Stimulated activated CD8-positive, alpha-beta memory T cell treated with anti-CD3 and anti-CD28 coated beads, Interleukin-2, amount 100 ng/mL, for 48 hours (primary cell): ENCODE measurements around the gene TRIOBP.

Experiments
- DNase-seq, 2 donors: peaks; one replicate each; pipeline ENCODE4 v3.0.0-alpha.2; 2020; ENCODE audit warnings: low read depth in 2 of 2

The TRIOBP gene

GRCh38 chr22:37664249-37665101 lies 32.4 kb upstream of the TRIOBP start:
- DNase-seq, result no peak

DNA sequence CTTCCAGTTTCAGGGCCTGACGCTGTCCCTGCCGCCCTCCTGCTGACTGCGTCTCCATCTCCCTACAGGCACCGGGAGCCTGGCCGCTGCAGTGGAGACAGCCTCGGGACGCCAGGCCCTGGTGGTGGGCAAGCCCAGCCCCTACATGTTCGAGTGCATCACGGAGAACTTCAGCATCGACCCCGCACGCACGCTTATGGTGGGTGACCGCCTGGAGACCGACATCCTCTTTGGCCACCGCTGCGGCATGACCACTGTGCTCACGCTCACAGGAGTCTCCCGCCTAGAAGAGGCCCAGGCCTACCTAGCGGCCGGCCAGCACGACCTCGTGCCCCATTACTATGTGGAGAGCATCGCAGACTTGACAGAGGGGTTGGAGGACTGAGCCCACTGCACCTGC lies 31.4 kb upstream of the TRIOBP start:
- DNase-seq, result no peak

DNA sequence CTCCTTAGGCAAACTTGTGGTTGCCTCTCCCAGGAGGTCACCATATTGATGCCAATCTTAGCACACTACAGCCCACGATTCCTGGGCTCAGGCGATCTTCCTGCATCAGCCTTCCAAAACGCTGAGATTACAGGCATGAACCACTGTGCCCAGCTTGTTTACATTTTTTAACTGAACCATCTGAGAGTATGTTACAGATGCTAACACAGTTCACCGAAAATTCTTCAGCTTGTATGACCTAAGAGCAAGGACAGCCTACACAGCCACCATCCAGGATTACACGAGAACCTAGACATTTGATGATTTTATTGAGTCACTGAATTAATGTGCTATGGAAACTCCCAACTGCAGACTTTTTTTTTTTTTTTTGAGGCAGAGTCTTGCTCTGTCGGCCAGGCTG lies 27.3 kb upstream of the TRIOBP start:
- no peak for DNase-seq

DNA sequence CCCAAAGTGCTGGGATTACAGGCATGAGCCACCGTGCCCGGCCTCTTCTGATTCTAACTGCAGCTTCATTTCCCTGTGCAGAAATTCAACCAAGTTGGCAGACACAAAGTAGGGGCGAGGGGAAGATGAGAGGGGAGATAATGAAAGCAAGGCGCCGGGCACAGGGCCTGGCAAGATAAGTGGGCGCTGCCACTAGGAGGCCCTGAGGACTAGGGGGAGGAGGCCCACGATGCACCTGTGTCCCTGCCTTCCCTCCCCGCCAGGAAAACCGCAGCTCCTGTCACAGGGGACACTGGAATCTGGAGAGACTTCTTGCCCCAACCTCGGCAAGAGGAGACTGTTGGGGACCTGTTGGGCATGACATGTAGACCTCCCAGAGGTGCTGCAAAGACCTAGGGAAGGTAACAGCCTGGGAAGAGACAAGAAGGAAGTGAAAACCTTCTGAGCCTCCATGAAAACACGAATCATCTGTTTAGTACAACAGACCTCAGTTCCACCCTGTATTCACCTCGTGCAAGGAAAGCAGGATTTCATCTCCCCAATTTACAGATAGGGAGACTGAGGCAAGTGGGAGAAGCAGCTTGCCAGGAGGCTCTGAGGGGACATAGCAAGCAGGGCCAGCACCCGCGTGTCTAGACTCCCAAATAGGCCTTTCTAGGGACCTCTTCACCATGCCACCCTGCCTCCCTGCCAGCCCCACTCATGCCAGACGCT lies 24.5 kb upstream of the TRIOBP start:
- no peak for DNase-seq

DNA sequence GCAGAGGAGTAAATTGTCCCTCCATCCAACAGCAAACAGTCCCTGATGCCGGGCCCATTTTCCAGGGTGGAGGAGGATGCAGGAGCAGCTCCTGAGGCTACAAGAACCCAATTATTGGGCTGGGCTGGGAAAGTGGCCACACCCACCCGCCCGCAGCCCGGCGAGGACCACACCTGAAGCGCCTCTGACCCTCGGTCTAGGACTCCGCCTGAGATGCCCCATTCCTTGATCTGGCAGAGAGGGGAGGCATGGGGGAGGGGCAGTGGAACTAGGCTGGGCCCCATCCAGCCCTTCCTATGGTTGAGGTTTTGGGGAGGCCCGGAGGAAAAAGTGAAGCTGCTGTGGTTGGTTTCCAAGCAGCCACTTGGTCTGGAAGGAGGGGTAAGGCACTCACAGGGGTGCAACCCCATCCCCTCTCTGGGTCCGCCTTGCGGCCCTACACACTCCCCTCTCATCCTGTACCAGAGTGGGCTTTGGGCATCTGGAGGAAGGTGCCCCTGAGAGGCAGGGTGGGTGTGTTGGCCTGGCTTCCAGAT lies 23.9 kb upstream of the TRIOBP start:
- DNase-seq, result no peak

GRCh38 chr22:37674248-37674647 lies 22.6 kb upstream of the TRIOBP start:
- DNase-seq, result no peak

DNA sequence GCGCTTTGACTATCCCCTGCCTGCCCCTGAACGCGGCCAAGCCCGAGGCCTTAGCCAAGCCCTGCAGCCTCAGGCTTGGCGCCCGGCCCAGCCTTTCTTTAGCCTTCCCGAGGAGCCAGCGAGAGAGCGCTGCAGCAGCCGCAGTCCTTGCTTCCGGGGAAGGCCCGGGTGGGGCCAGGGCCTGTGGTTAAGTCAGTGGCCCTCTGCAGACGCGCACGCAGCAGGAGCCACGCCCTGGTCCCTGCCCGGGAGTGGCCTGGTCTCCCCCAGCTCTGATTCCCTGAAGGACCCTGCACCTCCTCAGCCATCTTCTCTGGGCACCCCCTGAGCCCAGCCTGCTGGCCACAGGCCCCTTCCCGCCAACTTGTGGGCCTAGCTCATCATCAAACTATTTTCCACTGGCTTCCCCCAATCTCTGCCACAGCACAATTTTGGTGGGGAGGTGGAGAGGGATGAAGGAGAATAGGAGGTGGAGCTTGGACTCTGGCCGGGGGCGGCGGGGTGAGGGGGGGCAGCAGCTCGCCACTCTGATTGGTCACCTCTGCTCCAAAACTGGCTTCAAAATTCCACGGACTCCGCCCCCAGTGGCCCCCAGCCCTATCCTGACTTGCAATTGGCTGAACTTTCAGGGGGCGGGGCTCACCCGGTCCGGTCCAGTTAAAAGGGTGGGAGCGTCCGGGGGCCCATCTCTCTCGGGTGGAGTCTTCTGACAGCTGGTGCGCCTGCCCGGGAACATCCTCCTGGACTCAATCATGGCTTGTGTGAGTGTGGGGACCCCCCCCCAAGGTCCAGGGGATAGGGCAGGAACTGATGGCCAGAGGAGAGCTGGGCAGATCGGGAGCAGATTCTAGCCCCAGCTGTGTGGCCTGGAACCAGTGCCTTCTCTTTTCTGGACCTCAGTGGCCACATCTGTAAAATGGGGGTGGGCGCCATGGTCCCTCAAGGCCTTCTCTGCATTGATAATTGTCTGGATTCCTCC lies 21.6 kb upstream of the TRIOBP start, which contains the start of gene LGALS1:
TSS of gene LGALS1 (plus strand) at position 686 of the 979 bp plus-strand sequence. CDS start at position 753, 67 bp downstream.
- DNase-seq, result peak; percentile 71 to 74

- DNase-seq, result no peak
Measured at GRCh38 chr22:37675930-37676735, 20.7 kb upstream of the TRIOBP start.

DNA sequence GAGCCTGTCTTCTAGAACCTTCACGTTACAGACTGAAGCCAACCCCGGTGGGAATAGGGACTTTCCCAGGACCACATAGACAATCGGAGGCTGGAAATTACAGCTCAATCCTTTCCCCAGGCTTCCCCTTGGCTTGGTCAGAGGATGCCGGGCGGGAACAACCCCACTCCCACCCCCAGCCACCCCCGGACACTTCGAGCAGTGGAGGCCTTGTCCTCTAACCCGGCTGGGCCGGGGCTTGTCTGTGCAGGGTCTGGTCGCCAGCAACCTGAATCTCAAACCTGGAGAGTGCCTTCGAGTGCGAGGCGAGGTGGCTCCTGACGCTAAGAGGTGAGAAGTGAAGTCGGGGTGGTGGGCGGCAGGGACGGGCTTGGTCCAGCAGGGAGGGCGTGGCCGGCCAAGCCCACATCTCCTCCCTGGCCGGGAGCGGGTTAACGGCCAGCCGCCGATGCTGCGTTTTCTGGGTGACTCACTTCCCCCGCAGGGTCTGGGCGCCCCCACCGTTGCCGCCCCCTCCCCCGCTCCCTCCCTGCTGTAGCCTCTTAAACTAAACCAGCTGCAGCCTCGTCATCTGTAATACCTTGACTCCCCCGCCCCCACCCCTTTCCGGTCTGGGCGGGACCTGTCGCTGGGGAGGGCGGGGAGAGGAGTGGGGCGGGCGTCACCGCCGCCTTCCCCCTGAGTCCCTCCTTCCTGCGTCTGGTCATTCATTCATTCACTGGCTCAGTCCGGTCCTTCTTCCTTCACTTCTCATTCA lies 19.9 kb upstream of the TRIOBP start:
- DNase-seq, result peak; percentile 89 to 93

DNA sequence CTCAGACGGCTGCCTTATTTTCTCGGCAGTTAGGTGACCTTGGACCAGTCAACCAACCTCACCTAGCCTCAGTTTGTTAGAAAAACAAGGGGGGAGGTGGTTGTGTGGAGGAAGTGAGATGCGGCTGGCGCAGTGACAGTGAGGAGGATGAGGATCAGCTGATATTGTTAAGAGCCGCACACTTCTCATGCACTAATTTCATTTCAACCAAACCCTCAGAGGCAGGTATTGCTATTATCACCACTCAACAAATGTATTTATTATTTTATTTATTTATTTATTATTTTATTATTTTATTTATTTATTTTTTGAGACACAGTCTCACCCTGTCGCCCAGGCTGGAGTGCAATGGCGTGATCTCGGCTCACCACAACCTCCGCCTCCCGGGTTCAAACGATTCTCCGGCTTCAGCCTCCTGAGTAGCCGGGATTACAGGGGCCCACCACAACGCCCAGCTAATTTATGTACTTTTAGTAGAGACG lies 19.3 kb upstream of the TRIOBP start:
- DNase-seq, result no peak

- no peak for DNase-seq
Measured at GRCh38 chr22:37678372-37678771, 18.5 kb upstream of the TRIOBP start.

GRCh38 chr22:37679670-37680069 lies 17.2 kb upstream of the TRIOBP start:
- DNase-seq, result no peak

DNA sequence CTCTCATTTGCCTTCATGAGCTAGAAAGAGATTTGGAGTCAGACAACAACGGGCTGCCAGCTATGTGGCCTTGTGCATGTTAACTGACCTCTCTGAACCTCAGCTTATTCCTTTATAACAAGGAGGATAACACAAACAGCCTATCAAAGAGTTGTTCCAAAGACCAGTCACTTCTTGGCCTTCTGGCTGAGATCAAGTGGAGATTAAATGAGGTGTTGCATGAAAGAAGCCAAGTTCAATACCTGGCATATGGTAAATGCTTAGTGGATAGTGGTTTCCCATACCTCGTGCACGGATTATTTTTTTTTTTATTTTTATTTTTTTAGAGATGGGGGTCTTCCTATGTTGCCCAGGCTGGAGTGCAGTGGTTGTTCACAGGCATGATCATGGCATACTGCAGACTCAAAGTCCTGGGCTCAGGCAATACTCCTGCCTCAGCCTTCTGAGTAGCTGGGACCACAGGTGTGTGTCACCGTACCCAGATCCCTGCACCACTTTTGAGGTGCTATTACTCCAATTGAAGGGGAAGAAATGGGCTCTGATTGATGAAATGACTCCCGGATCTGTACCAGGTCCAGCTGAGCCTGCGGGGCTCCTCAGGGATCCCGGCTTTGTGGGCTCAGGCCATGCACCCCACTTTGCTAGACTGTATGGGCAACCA lies 16.5 kb upstream of the TRIOBP start:
- DNase-seq, result no peak

DNA sequence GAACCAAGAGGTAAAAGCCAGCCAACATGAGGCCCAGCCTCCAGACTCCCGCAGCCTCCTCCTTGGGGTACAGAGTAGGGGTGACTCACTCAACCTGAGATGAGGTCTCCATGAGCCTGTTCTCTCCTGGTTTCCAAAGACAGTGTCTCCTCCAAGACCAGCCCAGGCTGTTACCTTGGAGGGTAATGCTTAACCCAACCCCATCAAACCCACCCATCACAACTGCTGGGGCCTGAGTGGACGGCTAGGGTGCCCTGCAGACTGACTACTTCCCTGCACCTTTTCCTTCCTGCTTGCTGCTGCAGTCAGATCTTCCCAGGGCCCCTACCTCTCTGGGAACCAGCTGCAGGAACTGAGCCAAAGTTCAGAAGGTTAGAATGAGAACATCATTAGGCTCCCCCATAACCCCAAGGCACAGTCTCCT lies 15.8 kb upstream of the TRIOBP start:
- no peak for DNase-seq

- DNase-seq, result peak; percentile 42 to 69
Measured at GRCh38 chr22:37681556-37682049, 15.2 kb upstream of the TRIOBP start.

- no peak for DNase-seq
Measured at GRCh38 chr22:37684803-37685615, 11.8 kb upstream of the TRIOBP start.

- DNase-seq, result peak; percentile 52 to 64
Measured at GRCh38 chr22:37686002-37686982, 10.6 kb upstream of the TRIOBP start, which contains the start of gene NOL12. TSS of gene NOL12 (plus strand) at chr22:37686343. CDS start at chr22:37686393, 50 bp downstream.
